Muscle layer of colon (tissue), 2 donors: ENCODE measurements around the gene CD276.

ENCODE experiments used
- H3K27ac ChIP-seq: one replicate; pipeline ENCODE4 v1.7.0; 2013; ENCODE audit warnings: low read depth, mild to moderate bottlenecking, low read length, moderate library complexity
- H3K27me3 ChIP-seq, 2 donors: one replicate each; pipeline ENCODE4 v1.7.0; 2013; ENCODE audit warnings: low read length in 2 of 2, mild to moderate bottlenecking in 2 of 2; ENCODE audit not compliant: insufficient read depth in 2 of 2, control insufficient read depth in 1 of 2
- H3K36me3 ChIP-seq: one replicate; pipeline ENCODE4 v1.7.0; 2013; ENCODE audit warnings: mild to moderate bottlenecking, low read length; ENCODE audit not compliant: insufficient read depth
- H3K4me1 ChIP-seq: one replicate; pipeline ENCODE4 v1.7.0; 2013; ENCODE audit warnings: mild to moderate bottlenecking, low read length; ENCODE audit not compliant: insufficient read depth
- H3K4me3 ChIP-seq, 2 donors: one replicate each; pipeline ENCODE4 v1.7.0; 2013; ENCODE audit warnings: low read length in 2 of 2, low read depth in 1 of 2, mild to moderate bottlenecking in 1 of 2, moderate library complexity in 1 of 2
- H3K9ac ChIP-seq: one replicate; pipeline ENCODE4 v1.7.0; 2013; ENCODE audit warnings: low read length
- H3K9me3 ChIP-seq: one replicate; pipeline ENCODE4 v1.7.0; 2013; ENCODE audit warnings: mild to moderate bottlenecking, low read length
- donor health status: abdominal sarcoma.
- donor health status: Adenocarcinoma of cecum.

Gene CD276

DNA sequence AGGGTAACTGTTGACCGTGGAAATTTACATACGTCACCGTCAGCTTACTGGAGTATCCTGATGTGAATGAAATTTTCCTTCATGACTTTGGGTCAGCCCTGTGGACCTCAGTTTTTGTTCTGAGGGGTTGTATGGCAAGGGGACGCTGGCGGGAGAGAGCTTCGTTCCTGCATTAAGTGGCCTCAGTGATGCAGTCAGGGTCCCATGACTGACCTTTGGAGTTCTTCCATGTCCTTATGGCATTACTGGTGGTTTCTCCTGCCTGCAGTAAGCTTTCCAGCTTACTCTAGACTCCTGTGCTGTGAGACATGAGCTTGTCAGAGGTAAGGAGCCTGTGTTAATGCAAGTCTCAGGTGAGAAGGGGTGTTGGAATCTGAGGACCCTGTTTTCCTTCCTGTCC lies 1.8 kb downstream of the CD276 start:
- peak overlapping the region in 1 of 2 donors; percentile 70 for H3K4me3 ChIP-seq
- peak overlapping the region; percentile 12 for H3K27ac ChIP-seq
- no peaks in the 10 kb centered on the region for H3K27me3 ChIP-seq
- H3K36me3 ChIP-seq = no peaks in the 10 kb centered on the region
- peaks cover 59% of the 10 kb centered on the region for H3K4me1 ChIP-seq
- H3K9me3 ChIP-seq = no peaks in the 10 kb centered on the region
- no peak overlapping the region for H3K9ac ChIP-seq

DNA sequence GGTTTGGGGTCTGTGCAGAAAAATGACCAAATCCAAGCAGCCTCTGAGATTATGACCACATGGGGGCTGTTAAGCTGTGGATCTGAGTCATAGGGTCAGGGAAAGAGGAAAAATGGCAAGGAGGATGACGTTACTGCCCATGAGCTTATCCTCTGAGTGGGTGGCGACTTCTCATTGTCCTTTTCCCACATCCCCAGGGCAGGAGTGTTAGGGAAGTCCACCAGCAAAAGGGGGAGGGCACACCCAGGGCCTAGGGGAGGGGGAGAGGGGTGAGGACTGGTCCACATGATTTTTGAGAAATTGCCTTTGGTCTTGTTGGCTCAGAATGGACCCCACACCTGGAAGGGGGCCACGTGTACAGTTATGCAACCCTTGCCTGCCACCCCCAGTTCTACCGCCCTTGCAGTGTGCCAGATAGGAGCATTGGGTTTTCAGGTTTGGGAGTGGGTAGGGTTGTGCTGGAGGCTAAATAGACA lies 2.6 kb downstream of the CD276 start:
- H3K4me1 ChIP-seq = peaks cover 67% of the 10 kb centered on the region
- no peak overlapping the region for H3K27ac ChIP-seq
- no peaks in the 10 kb centered on the region for H3K27me3 ChIP-seq
- no peaks in the 10 kb centered on the region for H3K9me3 ChIP-seq
- no peak overlapping the region for H3K9ac ChIP-seq
- no peaks in the 10 kb centered on the region for H3K36me3 ChIP-seq
- H3K4me3 ChIP-seq = no peak overlapping the region

GRCh38 chr15:73687351-73687750 lies 3.2 kb downstream of the CD276 start:
- no peaks in the 10 kb centered on the region for H3K27me3 ChIP-seq
- H3K36me3 ChIP-seq = no peaks in the 10 kb centered on the region
- no peaks in the 10 kb centered on the region for H3K9me3 ChIP-seq
- peaks cover 69% of the 10 kb centered on the region for H3K4me1 ChIP-seq
- no peak overlapping the region for H3K27ac ChIP-seq
- H3K4me3 ChIP-seq = no peak overlapping the region
- no peak overlapping the region for H3K9ac ChIP-seq

DNA sequence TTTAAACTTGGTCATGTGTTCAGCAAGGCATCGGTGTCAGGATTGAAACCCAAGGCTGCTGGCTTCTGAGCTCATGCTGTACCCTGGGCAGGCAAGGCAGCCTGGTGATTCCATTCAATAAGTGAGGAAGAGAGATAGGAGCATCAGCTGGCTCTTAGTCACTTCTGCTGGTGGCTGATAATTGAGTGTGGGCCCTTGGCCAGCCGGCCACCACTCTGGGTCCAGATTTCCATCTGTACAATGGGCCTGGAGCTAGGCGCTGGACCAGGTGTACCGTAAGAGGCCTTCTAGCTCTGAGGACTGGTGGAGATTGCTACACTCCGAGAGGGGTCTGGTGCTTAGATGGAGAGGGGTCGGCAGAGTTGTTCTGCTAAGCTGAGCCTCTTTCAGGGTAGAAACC lies 4.3 kb downstream of the CD276 start:
- H3K9ac ChIP-seq = no peak overlapping the region
- no peaks in the 10 kb centered on the region for H3K36me3 ChIP-seq
- H3K9me3 ChIP-seq = no peaks in the 10 kb centered on the region
- no peaks in the 10 kb centered on the region for H3K27me3 ChIP-seq
- no peak overlapping the region for H3K27ac ChIP-seq
- H3K4me3 ChIP-seq = no peak overlapping the region
- H3K4me1 ChIP-seq = peaks cover 66% of the 10 kb centered on the region

DNA sequence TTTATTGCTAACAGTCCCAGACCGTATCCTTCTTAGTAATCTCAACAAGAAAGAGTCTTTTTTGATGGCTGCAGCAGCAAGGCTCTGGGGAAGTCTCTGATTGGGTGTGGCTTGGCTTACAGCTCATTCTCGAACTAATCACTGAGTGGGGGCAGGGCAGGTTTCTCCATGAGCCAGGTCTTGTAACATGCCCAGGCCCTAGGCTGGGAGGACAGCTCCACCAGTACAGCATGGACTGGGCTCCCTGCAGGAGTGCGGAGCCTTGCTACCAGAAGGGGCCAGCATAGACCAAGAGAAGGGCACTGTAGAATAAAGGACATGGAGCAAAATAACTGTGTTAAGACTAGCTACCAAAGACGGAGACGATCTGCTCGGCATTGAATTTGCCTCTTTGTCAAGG lies 7.2 kb downstream of the CD276 start:
- no peaks in the 10 kb centered on the region for H3K36me3 ChIP-seq
- no peak overlapping the region for H3K4me3 ChIP-seq
- no peaks in the 10 kb centered on the region for H3K27me3 ChIP-seq
- H3K27ac ChIP-seq = no peak overlapping the region
- peaks cover 69% of the 10 kb centered on the region for H3K4me1 ChIP-seq
- H3K9me3 ChIP-seq = no peaks in the 10 kb centered on the region
- no peak overlapping the region for H3K9ac ChIP-seq

GRCh38 chr15:73694419-73694818 lies 10.2 kb downstream of the CD276 start:
- H3K27me3 ChIP-seq = no peaks in the 10 kb centered on the region
- no peak overlapping the region for H3K27ac ChIP-seq
- no peak overlapping the region for H3K9ac ChIP-seq
- no peaks in the 10 kb centered on the region for H3K9me3 ChIP-seq
- H3K4me1 ChIP-seq = peaks cover 52% of the 10 kb centered on the region
- H3K4me3 ChIP-seq = no peak overlapping the region
- H3K36me3 ChIP-seq = peaks cover 3% of the 10 kb centered on the region

- peaks cover 9% of the 10 kb centered on the region for H3K36me3 ChIP-seq
- no peak overlapping the region for H3K9ac ChIP-seq
- no peak overlapping the region for H3K4me3 ChIP-seq
- no peak overlapping the region for H3K27ac ChIP-seq
- no peaks in the 10 kb centered on the region for H3K27me3 ChIP-seq
- H3K9me3 ChIP-seq = no peaks in the 10 kb centered on the region
- peaks cover 43% of the 10 kb centered on the region for H3K4me1 ChIP-seq
Measured at GRCh38 chr15:73695773-73696640, 11.8 kb downstream of the CD276 start.

- Histone ChIP-seq H3K27ac (no peak overlapping the region), H3K4me1 (peaks cover 37% of the 10 kb centered on the region), H3K4me3 (no peak overlapping the region), H3K9ac (no peak overlapping the region), H3K9me3 (no peaks in the 10 kb centered on the region), H3K27me3 (no peaks in the 10 kb centered on the region), H3K36me3 (peaks cover 14% of the 10 kb centered on the region)
Measured at GRCh38 chr15:73696641-73697001, 12.4 kb downstream of the CD276 start.

DNA sequence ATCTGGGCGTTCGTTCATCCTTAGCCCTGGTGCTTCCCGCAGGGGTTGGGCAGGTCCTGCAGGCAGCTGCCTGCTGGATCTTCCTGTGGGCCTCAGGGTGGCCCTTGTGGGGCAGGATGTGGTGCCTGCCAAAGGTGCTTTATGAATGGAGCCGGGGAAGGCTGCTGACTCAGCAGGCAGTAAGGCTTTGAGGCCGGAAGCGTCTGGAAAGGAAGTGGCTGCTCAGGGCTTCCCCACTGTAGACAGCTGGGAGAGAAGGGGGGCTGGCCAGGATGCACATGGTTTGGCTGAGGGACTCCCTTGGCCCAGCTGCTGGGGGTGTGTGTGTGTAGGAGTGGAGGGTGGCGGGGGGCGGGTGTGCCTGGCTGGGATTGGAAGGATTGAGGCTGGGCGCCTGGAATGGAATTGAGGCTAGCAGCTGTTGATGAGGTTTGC lies 12.9 kb downstream of the CD276 start:
- H3K36me3 ChIP-seq = peaks cover 14% of the 10 kb centered on the region
- H3K27ac ChIP-seq = no peak overlapping the region
- no peak overlapping the region for H3K9ac ChIP-seq
- H3K4me3 ChIP-seq = no peak overlapping the region
- no peaks in the 10 kb centered on the region for H3K9me3 ChIP-seq
- no peaks in the 10 kb centered on the region for H3K27me3 ChIP-seq
- peaks cover 33% of the 10 kb centered on the region for H3K4me1 ChIP-seq

DNA sequence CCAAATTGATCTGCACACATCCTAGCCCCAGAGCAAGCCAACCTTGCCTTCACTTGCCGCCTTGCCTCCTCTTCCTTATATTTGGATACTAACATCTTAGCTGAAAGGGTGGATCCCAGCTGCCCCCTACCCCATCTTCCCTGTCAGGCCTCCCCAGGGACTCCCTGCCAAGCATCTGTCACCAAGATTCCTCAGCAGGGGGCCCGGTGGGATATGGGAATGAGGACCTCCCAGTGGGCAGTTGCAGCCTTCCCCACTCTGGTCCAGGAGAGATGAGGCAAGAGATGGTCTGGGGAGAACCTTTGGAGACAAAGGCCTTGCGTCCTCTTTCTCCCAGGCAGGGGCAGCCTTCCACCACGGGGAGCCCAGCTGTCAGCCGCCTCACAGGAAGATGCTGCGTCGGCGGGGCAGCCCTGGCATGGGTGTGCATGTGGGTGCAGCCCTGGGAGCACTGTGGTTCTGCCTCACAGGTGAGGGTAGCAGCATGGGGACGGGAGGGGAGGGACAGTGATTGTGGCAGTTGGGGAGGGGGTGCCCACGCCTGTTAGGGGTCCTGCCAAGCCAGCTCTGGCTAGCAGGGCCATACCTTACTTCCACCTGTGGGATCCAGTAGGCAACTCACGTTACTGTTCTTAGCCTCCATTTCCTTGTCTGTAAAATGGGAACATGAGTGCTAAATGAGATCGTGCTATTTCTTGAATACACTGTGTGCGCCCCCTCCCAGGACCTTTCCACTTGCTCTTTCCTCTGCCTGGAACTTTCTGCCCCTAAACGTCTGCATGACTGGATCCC lies 15.3 kb downstream of the CD276 start:
- no peaks in the 10 kb centered on the region for H3K27me3 ChIP-seq
- H3K27ac ChIP-seq = no peak overlapping the region
- peaks cover 26% of the 10 kb centered on the region for H3K4me1 ChIP-seq
- peaks cover 15% of the 10 kb centered on the region for H3K36me3 ChIP-seq
- H3K9me3 ChIP-seq = no peaks in the 10 kb centered on the region
- H3K9ac ChIP-seq = no peak overlapping the region
- no peak overlapping the region for H3K4me3 ChIP-seq

DNA sequence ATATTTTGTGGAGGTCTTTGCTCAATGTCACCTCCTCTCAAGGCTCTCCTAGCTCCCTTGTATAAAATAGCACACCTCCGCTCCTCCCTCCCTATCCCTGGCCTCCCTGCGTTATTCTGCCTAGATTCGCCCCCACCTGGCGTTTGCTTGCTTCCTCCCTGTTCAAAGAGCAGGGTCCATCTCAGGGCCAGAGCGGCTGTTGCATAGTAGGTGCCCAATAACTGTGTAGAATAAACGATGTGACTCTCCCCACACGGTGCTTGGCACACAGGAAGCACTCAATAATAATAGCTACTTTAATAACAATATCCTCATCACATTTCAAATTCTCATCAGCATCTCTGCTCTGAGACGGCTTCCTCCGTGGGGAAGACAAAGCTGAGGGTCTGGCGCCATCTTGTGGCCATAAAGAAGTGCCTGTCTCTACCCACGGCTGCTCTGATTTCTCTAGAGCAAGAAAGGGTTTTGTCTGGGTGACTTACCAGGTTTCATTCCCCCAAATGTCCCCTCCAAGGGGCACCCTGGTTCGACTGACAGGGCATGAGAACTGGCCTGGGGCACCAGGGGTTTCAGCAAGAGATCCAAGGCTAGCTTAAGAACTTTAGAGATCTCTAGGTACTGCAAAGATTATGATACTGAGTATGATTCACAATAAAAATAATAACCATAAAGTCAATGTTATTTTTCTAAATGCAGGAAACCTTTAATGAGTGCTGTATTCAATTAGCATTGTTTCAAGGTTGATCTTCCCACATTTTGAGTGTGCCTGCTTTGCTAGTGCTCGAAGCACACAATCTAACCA lies 16.1 kb downstream of the CD276 start:
- Histone ChIP-seq H3K4me1 (peaks cover 20% of the 10 kb centered on the region), H3K27me3 (no peaks in the 10 kb centered on the region), H3K9me3 (no peaks in the 10 kb centered on the region), H3K4me3 (no peak overlapping the region), H3K27ac (no peak overlapping the region), H3K36me3 (peaks cover 19% of the 10 kb centered on the region), H3K9ac (no peak overlapping the region)
